GM21390 (cell line): Measurements from ENCODE around the gene MT1HL1.

ENCODE experiments used
- ATAC-seq: cut with Tn5 transposase; IDR thresholded peaks from one replicate; pipeline ENCODE4 v1.9.1; 2021; ENCODE audit not compliant: unreplicated experiment

MT1HL1 gene

DNA sequence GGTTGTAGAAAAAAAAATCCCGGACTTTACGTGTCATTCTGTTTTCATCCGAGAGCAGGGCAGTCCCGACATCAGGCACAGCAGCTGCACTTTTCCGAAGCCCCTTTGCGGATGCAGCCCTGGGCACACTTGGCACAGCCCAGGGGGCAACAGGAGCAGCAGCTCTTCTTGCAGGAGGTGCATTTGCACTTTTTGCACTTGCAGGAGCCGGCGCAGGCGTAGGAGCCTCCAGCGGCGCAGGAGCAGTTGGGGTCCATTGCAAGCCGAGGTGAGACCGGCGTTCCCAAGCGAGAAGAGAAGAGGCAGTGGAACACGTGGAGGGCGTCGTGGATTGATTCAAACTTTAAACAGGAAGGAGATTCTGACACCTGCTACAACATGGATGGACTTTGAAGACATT lies at the start of gene MT1HL1:
TSS of gene MT1HL1 (minus strand) at position 326 of the 400 bp plus-strand sequence. CDS start at position 257, 69 bp downstream.
- no peak for ATAC-seq

GRCh38 chr1:237050915-237051314 lies 46.7 kb upstream of the MT1HL1 start:
- no peak for ATAC-seq

DNA sequence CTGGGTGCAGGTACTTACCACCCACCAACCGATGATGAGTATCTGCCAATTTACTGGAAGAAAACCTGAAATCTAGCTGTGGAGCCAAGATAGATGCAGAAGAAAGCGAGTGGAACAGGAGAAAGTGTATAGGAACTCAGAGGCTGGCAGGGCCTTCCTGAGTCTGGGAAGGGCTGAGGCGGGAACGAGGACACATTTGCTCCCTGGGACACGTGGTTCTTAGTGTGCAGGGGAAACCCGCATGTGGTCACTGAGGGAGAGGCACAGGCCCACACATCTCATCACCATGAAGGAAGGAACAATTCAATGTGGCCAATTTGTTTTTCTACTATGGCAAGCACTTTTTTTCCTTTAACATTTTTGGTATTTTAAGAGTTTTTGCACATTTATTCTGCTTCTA lies 45.9 kb upstream of the MT1HL1 start:
- no peak for ATAC-seq

DNA sequence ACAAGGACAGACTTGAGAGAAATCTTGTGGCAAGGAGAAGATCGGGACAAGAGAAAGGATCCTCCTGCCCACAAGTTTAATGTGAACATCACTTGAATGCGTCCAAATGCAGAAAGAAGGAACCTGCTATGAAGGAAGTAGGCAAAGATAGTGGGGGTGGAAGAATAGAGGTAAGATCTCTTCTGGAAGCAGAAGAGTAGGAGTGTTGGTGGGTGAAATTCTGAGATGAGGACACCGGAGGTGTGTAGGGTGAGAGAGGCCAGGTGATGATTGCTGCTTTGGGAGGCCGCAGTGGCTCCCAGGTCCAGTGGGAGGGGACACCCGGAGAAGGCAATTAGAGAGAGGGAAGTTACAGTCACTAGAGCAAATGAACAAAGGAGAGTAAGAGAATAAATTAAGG lies 44.6 kb upstream of the MT1HL1 start:
- no peak for ATAC-seq

- ATAC-seq: no peak
Measured at GRCh38 chr1:237045278-237046016, 41.2 kb upstream of the MT1HL1 start.

DNA sequence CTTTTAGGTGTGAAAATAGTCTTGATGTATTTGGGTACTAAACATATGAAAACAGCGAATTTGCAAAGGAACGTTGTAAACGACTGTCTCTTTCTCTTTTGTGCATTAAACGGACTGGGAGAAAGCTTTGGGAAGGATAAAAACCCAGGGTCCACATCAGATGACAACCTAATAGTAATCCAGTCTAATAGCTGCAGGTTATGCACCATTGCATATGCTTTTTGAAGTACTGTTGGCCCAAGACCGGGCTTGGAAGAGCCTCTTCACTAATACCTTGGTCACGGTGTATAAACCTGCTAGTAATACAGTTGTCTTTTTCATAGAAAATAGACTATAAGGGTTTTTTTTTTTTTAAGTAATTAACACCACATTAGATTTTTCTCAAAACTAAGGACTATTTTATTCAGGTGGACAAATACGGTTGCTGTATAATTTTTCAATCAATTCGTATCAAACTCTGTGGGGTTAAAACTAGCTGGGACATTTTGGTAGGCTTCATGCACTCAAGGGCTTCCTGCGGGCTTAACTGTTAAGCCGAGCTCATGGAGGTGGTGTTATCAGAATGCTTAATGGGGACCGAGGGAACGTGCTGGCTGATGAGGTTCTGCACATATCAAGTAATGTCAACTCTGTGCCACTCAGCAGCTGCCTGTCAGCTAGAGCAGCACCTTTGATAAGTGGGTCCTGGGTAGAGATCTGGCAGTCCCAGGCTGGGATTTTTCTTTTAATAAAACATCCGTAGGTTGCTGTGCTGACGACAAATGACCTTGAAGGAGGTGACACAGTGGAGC lies 39.8 kb upstream of the MT1HL1 start:
- ATAC-seq: no peak

DNA sequence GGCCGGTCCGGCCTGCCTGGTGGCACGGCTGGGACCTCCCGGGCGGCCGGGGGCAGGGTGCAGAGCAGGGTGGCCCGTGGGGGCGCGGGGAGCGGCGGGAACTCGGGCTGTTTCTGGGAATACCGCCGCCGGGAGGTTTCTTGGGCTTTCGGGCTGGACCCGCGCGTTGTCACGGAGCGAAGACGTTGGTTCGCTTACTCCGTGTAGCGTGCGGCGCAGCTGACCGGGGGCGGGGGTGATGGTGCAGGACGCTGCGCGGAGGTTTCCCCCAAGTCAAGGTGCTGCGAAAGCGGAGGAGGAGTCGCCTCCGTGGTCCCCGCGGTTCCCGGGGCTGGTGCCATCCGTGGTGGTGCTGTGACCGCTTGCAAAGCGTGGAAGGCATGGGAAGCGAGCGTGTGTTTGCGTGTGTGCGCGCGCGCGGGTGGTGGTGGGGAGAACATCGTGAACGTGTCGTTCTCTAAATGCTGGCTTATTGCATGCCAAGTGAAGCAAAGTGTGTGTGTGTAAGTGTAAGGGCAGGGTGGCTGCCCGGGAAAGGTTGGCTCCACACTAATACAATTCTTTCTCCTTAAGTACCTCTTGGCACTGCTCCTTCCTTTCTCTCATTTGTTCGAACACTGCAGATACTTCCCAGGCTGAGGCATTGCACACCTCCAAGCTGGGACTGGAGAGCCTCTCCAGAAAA lies 38.8 kb upstream of the MT1HL1 start:
- no peak for ATAC-seq

DNA sequence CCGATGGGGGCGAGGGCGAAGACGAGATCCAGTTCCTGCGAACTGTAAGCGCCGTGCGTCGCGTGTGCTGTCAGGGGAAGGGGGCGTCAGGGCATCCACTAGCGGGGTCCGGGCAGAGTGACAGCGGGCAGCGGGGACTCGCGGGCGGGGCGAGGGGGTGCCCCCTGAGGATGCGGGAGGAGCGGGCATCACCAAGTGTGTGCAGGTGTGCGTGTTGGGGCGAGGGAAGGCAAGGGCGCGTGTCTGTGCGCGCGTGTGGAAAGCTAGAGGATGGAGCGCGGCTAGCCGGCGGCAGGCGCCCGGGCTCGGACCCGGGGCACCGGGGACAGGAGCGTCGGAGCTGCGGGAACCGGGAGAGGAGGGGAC lies 38.3 kb upstream of the MT1HL1 start:
- no peak for ATAC-seq

GRCh38 chr1:237041795-237042525 lies 37.7 kb upstream of the MT1HL1 start, which contains the start of gene RYR2:
TSS of gene RYR2 (plus strand) at chr1:237042184. CDS start at chr1:237042522, 338 bp downstream.
- no peak for ATAC-seq

- ATAC-seq: no peak
Measured at GRCh38 chr1:237041461-237041794, 37.2 kb upstream of the MT1HL1 start.

DNA sequence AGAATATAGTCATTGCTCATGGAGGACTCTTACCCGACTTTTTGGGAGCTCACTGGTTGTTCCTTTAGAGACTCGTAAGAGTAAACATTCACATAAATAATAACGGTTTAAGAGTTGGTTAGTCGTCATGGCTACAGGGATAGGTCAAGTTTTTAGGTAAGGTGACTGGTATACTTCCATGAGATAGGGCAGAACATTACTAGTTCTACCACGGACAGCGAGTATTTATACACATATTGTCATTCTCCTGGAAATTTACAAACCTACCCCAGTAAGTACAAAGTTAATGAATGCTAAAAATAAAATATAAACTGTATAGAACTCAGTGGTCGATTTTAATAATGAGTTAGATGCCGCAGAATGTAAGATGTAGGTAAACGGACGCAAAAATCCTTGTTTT lies 36.6 kb upstream of the MT1HL1 start:
- no peak for ATAC-seq

GRCh38 chr1:237038211-237038610 lies 34.0 kb upstream of the MT1HL1 start:
- no peak for ATAC-seq

DNA sequence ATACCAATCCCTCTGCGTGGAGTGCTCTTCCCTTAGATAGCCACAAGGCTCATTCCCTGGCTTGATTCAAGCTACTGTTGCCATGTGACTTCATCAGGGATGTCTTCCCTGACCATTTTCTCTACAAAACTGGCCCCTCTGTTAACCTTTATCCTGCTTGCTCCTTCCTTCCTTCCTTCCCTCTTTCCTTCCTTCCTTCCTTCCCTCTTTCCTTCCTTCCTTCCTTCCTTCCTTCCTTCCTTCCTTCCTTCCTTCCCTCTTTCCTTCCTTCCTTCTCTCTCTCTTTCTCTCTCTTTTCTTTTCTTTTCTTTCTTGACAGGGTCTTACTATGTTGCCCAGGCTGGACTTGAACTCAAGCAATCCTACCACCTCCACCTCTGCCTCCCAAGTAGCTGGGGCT lies 31.5 kb upstream of the MT1HL1 start:
- no peak for ATAC-seq

GRCh38 chr1:237033804-237034203 lies 29.6 kb upstream of the MT1HL1 start:
- no peak for ATAC-seq

- ATAC-seq: no peak
Measured at GRCh38 chr1:237033061-237033460, 28.8 kb upstream of the MT1HL1 start.

GRCh38 chr1:237032029-237032428 lies 27.8 kb upstream of the MT1HL1 start:
- peak; percentile 98 for ATAC-seq

DNA sequence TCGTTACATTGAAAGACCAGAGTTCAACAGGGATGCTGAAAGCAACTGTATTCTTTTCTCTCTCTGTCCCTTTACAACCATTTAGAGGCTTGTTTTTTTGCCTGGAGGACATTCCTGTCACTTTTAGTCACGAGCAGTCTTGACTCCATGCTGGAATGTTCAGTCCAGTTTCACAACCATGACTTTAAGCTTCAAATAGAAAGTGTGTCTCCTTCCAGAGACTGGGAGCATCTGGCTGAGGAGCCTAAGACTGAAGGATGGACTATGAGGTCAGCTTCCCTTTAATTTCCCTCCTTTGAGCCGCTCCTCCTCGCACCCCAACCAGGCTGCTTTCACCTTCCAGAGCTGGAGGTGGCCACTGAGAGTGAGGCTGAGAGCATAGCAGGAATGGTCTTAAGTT lies 27.2 kb upstream of the MT1HL1 start:
- ATAC-seq: no peak

DNA sequence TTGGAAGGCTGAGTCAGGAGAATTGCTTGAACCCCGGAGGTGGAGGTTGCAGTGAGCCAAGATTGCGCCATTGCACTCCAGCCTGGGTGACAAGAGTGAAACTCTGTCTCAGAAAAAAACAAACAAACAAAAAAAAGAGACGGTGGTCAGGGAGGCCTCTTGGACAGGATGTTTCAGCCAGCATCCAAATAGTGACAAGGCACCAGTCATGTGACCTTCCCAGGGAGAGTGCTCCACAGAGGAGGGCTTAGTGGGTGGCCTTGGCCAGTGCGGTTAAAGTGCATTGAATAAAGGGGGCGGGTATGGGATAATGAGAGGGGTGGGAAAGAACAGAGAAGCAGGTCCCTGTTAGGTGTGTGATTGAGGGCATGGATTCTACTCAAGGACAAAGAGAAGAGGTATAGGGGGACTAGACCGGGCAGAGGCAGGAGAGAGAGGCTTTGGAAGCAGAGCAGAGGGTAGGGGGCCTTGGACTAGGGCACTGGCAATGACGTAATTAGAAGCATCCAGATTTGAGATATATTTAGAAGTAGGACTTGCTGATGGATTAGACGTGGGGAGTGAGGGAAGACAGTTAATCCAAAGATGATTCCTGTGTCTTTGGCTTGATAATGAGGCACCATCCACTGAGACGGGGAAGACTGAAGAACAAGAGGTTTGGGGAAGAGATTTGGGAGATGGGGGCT lies 25.8 kb upstream of the MT1HL1 start:
- ATAC-seq: no peak

DNA sequence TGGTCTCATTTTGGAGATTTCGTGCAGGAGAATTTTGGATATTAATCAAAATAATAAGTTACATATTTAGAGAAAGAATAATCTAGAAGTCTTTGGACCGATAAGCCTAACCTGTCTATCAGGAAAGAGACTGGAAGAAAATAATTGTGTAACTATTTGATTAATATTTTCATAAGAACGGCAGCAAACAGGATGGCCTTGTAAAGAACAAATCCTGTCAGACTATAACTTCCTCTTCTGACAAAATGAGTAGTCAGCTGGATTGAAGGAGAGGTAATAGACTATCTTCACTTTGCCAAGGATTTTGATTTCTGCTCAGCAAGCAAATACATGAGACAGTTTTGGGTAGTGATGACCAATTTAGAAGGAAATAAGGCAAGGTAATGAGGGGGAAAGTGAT lies 25.0 kb upstream of the MT1HL1 start:
- ATAC-seq: no peak

GRCh38 chr1:237025358-237026074 lies 21.3 kb upstream of the MT1HL1 start:
- ATAC-seq: no peak
